CD4-positive, alpha-beta T cell treated with Interleukin-17A for 4 hours (primary cell): ENCODE results near the gene HSPD1.

ENCODE experiments used
- DNase-seq: peaks from one replicate; pipeline ENCODE4 v3.0.0-alpha.2; 2020; ENCODE audit warnings: mixed read lengths

Gene HSPD1

DNA sequence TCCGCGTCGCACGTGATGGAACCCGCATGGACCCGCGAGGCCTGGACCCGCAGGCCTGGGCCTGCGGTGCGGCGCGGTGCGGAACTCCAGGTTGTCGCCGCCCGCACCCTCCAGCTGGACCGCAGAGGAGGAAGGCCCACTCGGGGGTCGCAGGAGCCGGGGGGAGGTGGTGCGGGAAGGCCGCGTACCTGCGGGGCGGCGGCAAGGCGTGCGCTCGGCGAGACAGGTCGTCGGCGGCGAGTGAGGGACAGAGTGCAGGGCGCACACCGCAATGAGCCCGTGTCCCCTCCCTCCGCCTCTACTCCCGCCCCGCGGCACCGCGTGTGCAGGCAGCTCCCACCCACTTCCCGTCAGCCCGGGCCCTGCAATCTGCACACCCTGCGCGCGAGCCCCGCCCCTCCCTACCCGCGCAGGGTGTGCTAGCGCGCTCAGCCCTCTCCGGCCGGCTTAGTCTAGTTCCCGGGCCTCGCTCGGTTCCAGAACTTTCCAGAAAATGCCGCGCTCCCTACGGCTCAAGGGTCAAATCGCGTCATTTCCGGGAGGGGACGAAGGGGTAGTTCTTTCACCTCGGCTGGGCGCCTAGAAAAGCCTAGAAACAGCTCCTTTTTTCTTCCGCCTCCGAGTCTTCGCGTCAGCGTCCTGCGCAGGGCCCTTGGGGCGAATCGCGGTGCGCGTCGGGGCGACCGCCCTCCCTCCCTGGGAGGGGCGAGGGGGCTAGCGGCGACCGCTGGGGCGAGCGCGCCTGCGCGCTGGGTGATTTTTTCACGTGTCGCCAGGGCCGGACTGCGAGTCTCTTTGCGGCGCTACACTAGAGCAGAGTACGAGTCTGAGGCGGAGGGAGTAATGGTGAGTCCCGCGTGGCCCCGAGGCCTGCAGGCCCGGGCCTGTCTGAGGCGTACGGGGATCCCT lies at the start of gene HSPD1, which contains the start of gene HSPE1:
Gene HSPD1 (minus strand): TSS at position 247 of the 909 bp plus-strand sequence. CDS start 992 bp downstream, outside the sequence.
Gene HSPE1 (plus strand): TSS at position 786 of the 909 bp plus-strand sequence. CDS start 58 bp downstream, at position 844.
- DNase-seq: peak; percentile 97

DNA sequence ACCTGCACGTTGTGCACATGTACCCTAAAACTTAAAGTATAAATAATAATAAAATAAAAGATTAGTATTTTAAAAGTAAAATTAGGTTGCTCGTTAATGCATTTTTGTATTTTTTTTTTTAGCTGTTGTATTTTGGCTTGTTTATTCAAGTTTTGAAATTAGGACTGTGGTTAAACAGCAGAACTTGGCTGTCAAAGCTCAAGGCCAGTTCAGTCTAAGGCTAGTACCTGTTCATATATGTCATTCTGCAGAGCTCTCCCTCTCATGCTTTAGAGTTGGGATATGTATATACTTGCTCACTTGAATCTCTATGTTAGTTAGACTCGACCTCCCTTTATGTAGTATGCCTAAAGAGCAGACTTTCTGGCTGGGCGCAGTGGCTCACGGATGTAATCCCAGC lies 48.9 kb upstream of the HSPD1 start:
- DNase-seq: no peak

DNA sequence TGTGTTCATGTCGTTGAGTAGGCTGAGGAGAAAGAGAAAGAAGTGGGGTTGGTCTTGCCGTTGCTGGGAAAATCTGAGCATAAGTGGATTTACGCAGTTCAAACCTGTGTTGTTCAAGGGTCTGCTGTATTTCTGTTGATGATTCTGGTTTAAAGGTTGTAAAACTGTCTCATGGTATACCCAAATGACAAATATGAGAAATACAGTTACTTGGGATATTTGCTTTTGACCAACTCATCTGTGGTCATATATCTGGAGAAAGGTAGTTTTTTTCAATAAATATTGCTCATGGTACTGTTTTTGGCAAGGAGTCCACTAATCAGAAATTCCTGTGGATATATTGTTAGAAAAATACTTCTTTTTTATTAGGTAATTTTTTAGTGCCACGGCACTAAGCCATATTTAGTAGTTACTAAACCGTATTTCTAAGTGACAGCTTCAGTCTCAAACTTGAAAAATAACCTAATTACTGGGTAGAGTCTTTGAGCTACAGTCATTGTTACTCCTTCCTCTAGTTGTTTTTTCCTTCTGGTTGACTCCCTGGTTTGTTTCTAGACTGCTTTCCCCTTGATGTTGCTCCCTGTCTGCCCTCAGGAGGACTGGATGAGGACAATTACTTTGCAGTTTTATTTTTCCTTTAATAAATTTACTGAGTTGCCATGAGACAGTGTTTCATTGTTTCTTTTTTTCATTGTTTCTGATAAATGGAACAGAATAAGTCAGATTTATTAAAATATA lies 47.7 kb upstream of the HSPD1 start:
- no peak for DNase-seq

DNA sequence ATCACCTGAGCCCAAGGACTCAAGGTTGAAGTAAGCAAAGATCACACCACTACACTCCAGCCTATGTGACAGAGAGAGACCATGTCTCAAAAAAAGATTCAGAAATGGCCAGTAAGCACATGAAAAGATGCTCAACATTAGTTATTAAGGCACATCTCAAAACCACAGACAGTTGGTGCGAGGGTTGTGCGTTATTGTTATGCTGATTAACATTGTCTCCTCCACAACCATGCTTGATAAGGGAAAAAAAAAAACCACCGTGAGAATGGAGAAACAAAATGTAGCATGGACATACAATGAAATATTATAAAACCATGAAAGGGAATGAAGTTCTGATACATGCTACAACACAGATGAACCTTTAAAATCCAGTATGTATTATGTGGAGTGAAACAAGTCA lies 43.6 kb upstream of the HSPD1 start:
- DNase-seq: no peak

DNA sequence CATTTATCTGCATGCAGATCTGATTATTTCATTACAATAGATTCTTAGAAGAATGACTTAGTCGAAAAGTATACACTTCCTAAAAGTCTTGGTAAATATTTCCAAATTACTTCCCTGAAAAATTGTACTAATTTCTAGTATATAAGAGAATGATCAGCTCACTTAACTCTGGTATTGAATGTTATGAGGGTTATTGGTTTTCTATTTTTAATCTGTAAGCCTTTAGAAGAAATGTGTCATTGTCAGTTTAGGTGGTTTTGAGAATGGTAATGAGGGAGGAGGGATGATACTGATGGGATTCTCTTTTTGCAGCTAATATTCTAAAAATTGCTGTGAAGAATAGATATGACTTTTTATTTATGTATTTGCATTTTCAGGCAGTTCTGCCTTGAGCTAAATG lies 40.1 kb upstream of the HSPD1 start:
- no peak for DNase-seq

DNA sequence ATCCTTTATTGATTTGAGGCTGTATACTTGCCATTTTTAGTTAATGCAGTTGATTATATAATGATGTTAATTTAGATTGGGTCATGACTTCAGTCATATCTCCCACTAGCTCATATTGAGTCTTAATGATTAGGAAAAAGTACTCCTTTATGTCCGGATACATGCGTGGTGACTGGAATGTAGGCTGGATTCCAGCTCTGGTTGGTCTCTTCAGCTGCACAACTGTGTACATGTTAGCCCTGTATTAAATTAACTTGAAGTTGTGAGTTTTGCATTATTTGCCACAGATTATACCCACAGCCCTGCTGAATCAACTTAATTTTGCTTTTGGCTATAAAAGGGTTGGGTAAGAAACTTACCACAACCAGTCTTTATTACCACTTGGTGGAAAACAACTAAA lies 38.8 kb upstream of the HSPD1 start:
- no peak for DNase-seq

DNA sequence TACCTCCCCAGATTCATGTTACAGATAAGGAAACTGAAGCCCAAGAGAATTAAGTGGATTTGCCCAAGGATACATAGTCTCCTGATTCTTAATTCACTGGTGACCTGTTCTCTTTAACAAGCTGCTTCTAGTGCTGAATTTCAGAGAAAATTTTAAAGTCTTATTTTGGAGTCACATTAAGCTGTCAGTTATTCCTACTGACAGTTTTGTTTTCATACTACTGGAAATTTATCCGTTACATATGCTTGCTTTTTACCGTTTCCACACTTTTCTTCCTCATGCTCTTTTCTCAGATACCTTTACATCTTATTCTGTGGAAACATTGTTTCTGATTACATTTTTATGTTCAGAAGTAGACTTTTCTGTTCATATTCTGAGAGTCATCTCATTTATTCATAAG lies 17.5 kb upstream of the HSPD1 start:
- no peak for DNase-seq

DNA sequence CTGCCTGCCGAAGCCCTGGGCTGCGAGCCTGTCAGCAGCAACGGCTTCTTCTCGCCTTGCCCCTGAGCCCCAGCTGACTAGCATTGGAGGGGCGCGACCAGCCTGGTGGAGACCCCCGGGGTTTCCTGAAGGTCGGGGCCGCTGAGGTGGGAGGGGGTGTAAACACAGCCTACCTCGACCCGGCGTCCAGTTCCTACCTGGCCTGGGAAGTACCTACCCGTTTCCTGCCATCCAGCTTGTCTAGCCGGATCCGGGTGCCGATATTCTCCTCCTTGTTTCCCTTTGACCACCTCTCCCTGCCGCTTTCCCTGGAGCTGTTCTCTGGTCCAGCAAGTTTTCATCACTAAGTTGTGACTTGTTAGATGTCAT lies 16.7 kb upstream of the HSPD1 start:
- DNase-seq: no peak

DNA sequence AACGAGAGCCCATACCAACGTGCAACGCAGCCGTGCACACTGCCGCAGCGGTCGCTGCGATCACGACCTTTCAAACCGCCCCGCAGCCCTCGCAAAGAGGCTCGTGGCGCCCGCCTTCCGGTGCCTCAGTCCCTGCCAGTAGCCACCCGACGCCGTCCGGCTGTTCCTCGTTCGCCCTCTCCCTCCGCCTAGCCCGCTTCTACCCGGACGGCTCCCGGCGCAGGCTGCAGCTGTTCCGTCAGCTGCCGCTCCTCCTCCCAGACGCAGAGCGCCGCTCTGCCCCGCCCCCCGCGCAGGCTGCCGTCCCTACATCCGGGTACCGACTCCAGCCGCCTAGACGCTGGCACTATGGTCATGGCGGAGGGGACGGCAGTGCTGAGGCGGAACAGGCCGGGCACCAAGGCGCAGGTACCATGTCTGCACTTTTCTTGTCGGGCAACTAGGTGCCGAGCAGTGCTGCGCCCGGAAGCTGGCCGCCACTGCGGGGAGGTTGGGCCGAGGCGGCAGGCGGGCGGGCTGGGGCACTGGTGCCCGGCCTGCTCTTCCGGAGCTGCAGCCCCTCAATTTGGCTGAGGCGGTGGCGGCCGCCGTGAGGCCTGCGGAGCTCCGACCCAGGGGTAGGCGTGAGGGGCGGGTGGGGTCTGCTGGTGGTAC lies 16.2 kb upstream of the HSPD1 start, which contains the start of gene MOB4:
Gene MOB4 (plus strand): TSS at position 328 of the 654 bp plus-strand sequence. CDS start 21 bp downstream, at position 349.
- DNase-seq: peak; percentile 93

DNA sequence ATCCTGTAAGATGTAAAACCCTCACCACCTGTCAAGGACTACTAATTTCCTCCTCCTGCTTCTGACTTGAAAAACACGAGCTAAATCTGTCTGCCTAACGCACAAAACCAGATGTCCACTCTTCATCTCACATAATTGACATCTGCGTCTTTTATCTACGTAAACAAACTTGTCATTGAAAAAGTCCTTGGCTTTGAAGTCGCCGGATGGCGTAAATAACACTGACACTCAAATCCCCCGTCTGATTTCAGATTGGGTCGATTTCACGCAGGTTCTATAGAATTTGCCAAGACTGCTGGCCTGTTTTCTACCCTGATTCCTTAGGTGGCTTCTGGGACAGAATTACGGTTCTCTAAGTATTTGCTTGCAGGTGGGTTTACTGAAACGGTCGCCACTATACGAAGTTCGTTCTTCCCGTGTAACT lies 15.7 kb upstream of the HSPD1 start:
- no peak for DNase-seq

DNA sequence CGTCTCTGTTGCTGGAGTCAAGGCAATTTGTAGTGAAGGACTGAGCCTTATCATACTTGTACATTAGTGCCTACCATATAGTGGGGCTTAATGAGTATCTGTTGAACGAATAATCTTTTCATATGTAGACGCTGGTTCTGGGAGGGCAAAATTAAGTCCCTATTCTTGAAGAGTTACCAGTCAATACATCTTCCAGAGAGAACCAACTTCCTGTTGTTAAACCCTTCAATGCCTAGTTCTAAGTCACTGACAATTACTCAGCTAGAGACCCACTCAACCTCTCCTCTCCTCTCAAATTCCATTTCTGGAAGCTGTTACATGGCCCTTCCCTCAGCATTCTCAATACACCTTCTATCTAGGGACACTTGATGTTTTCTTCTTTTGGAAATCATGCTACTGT lies 15.1 kb upstream of the HSPD1 start:
- no peak for DNase-seq

DNA sequence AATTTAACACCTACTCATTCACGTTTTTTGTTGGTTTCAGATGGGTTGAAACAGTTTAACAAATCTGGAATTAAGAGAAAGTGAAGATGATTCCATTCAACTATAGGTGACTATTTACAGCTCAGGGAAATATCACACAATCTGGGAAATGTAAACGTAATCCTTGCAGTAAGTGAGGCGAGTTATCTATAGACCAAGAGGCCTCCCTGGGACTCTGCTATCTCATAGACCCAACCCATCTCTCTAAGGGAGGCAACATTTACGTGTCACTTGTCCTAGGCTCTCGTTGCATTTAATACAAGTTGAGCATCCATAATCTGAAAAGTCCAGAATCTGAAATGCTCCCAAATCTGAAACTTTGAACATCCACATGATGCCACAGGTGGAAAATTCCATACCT lies 14.3 kb upstream of the HSPD1 start:
- no peak for DNase-seq

DNA sequence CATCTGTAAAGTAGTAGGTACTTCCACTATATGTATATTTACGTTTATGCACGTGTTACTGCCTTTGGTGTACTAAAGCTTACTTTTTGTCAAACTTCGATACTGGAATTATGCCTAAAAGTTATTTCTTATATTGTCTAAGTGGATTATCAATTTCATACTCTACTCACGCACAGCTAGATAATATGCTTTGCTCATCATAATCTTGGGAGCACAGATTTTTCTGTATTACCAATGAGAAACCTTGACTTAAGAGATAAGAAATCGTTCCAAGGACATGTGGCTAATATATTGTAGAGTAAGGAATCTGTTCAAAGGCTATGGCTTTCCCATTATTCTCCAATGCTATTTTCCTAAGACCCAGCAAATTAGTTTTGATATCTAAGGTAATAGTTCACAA lies 7.0 kb upstream of the HSPD1 start:
- no peak for DNase-seq

DNA sequence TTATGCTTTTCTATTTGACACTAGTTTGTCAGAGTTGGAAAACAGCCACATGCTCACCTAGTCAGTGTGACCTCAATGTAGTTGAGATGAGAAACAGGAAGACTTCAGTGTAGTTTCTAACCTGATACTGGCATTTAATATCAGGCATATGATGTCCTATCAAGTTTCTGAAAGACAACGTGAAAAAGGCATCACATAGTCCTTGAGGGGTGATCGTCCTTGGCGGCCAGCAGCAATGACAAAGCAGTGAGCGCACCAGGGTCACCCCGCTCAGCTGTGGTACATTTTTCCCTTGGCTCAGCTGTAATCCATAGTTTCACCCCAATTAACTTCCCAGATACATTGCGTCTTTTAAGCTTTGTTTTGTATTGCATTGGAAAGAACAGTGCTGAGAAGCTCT lies 4.9 kb upstream of the HSPD1 start:
- DNase-seq: no peak

DNA sequence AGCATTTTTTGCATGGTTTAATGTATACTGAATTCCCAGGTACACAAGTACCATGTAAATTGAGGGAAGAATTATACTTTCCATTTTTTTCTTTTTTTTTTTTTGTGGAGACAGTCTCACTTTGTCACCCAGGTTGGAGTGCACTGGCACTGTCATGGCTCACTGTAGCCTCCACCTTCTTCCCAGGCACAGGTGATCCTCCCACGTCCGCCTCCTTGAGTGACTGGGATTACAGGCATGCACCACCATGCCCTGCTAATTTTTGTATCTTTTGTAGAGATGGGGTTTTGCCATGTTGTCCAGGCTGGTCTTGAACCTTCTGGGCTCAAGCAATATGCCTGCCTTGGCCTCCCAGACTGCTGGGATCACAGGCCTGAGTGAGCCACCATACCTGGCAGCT lies 4.4 kb upstream of the HSPD1 start:
- DNase-seq: no peak

DNA sequence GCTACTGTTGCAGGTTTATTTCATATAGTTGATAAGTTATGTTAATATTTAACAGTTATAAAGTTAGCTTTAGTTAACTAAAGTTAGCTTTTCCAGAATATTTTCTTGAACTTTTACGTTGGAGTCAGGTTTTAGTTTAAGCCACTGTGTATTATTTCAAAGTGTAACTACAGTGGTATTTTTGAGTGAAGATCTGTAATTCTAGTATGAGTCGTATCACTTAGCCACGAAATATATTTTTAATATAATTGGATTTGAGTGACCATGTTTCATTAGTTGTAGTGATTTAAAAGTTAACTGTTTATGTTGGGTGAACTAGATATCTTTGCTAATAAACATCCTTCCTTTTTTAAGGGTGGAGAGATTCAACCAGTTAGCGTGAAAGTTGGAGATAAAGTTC lies 3.0 kb upstream of the HSPD1 start:
- no peak for DNase-seq

DNA sequence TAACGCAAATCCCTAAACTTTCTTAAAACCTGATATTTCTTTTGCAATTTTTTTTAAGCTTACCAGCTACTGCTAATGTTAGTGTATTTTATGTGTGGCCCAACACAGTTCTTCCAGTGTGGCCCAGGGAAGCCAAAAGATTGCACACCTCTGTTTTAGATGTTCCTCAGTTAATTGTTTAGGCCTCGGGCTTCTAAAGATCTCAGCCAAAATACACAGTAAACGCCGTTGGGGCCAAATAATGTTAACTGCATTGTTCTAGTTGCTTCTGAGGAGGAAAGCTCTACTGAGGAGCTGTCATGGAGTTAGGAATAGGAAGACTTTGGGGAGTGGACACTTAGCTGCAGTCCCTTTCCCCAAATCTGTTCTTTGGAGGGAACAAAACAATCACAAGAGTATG lies 2.6 kb upstream of the HSPD1 start:
- no peak for DNase-seq

DNA sequence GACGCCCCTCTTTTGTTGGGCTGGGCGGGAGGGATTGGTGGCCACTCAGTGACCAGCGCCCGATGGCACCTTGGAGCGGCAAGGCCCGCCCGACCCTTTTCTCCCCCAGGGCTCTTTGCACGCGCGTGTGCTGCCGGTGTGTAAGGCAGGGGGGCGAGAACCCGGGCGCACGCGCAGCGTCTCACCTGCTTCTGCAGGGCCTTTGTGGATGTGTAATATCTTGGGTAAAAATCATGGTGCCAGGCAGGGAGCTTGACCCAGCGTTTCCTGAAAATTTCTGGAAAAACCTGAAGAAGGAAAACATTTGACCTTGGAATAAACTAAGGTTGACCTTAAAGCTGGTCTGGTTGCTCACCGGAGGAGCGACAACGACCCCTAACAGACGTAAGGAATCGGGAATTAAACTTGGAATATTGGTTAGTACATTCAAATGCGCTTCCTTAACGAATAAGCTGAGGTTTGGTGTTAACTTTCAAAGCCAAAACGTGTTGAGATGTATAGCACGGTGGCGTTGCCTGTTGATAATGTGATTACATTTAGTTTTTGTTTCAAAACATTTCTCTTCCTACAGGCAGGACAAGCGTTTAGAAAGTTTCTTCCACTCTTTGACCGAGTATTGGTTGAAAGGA lies 977 bp upstream of the HSPD1 start:
- DNase-seq: peak; percentile 61

DNA sequence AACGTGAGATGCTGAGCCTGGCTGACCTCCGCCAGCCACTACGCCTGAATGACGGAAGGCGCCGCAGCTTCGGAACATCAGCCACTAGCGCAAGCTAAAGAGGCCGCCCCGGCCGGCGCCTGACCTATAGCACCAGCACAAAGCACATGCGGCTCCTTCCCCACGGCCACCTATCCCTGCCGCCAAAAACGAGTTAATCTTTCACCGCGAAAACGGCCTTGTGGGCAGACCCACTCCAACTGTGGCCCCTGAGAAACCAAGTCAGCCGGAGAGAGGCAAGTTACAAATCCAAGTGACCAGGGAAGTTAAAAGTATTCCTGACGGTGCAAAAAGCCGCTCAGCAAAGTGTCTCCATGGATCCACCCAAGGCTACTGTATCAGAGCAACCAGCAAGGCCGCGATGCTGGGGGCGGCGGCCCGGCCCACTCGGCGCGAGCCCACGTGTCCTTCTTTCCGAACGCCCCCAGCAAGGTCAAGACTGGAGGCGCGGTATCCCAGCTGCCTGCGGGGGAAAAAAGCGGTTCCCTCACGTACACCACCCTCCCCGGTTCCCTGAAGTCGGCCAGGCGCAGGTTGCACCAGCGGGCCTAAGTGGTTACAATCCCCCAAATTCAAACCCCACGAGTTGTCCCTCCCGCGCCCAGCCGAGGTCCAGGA lies 575 bp downstream of the HSPD1 start:
- peak; percentile 59 for DNase-seq

DNA sequence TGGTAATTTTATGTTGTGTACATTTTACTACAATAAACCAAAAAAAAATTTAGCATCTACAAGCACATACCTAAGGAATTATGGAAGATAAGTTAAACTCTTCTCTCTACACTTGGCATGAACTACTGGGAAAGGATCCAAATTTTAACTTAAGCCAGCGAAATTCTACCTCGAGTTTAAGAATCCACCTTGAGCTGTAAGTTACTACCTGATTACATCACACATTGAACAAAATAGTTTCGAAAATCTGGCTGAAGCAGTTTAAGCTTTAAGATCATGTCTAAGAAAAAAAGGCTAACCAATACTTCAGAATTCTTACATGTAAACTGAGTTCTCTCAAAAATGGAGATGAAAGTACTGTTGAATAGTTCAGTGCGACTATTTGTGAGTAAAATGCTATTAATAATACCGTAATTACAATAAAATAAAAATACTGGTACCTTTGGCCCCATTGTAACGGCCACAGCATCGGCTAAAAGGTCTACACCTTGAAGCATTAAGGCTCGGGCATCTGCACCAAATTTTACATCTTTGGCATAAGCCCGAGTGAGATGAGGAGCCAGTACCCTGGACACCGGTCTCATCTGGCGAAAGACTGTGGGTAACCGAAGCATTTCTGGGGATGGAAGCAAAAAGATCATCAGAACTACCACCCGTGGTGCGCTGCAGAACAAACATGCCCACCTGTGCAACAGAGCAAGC lies 1.3 kb downstream of the HSPD1 start:
- DNase-seq: no peak

DNA sequence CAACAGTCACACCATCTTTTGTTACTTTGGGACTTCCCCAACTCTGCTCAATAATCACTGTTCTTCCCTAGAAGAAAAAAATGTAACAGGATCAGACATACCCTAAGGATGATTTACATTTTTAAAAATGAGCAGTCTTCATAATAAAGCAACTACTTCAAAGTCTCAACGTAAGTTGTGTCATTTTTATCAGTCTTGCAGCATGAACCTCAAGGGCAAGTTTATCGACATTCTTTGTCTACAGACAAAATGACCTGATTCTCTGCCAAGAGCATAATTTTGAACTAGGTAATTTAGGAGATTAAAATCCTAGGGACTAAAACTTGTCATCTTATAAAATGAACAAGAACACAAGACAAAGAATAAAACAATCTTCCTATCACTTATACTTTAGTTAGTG lies 2.3 kb downstream of the HSPD1 start:
- DNase-seq: no peak

DNA sequence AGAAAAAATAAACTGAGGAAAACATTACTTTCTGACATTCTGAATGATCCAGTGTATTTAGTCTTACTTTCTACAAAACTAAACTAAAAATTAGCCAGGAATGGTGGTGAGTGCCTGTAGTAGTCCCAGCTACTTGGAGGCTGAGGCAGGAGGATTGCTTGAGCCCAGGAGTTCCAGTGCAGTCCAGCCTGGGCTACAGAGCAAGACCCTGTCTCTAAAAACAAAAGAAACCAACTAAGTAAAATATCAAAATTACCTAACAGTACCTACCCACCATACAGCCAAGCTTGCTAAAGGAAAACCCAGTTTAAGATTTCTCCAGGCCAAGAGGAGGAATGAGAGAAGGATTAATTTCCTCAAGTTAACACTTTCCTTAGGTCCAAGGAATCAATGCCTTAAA lies 2.9 kb downstream of the HSPD1 start:
- DNase-seq: no peak
